Activated B cell treated with CpG ODN at 0.5 μM for 24 hours (primary cell): Measurements from ENCODE around the gene SRI. TPM values are rescaled to one million over a fixed set of nuclear protein-coding genes. Genes with fewer than 3 reads are reported as not detected.

ENCODE experiments used
- ATAC-seq: fragments of 200-7000 bp; cut with Tn5 transposase; one replicate; pipeline ENCODE4 v1.10.0; 2021; ENCODE audit warnings: low read depth, mild to moderate bottlenecking, moderate library complexity
- CTCF ChIA-PET: fragments of 350-600 bp; sonication (Branson Sonifier 250); formaldehyde crosslinking; loops from one replicate; lab custom pipeline; 2021; ENCODE audit warnings: antibody characterized with exemption; lab: Charles Lee
- POLR2A ChIA-PET: fragments of 350-600 bp; sonication (Branson Sonifier 250); formaldehyde crosslinking; loops from one replicate; lab custom pipeline; 2021; ENCODE audit warnings: antibody characterized with exemption; lab: Charles Lee
- DNase-seq: peaks from one replicate; pipeline ENCODE4 v3.0.0; 2022
- H3K27ac Mint-ChIP-seq: one replicate; pipeline ENCODE4 v1.8.0; 2020; ENCODE audit warnings: mixed read lengths
- H3K27me3 Mint-ChIP-seq: one replicate; pipeline ENCODE4 v1.8.0; 2021; ENCODE audit warnings: mixed read lengths
- H3K36me3 Mint-ChIP-seq: one replicate; pipeline ENCODE4 v1.8.0; 2021; ENCODE audit warnings: low read depth, mixed read lengths
- H3K4me1 Mint-ChIP-seq: one replicate; pipeline ENCODE4 v1.8.0; 2021; ENCODE audit warnings: mixed read lengths
- H3K4me3 Mint-ChIP-seq: one replicate; pipeline ENCODE4 v1.8.0; 2020; ENCODE audit warnings: mild to moderate bottlenecking, mixed read lengths
- H3K9me3 Mint-ChIP-seq: one replicate; pipeline ENCODE4 v1.8.0; 2020; ENCODE audit warnings: mixed read lengths
- CTCF ChIP-seq: fragments of 200-600 bp; IDR thresholded peaks from one replicate; pipeline ENCODE4 v1.8.0; 2022; ENCODE audit warnings: antibody characterized with exemption, mild to moderate bottlenecking
- intact Hi-C: fragments of 100-400 bp; cut with micrococcal nuclease; formaldehyde crosslinking; loops from one replicate; pipeline ENCODE4 v1.15.1; 2024
- total RNA-seq: library from RNA; stranded (reverse); gene quantifications from 2 replicates; pipeline ENCODE4 v1.2.3, GENCODE V29; 2022

The SRI gene
- total RNA-seq, 1 donor from 2014 or later, result 101 TPM

GRCh38 chr7:88254721-88255424 is 35.0 kb upstream of the SRI start:
- TF ChIP-seq CTCF, result no peak
- Mint-ChIP-seq H3K27me3 (peaks cover 10% of the 10 kb centered on the region), H3K4me3 (no peak overlapping the region), H3K4me1 (no peaks in the 10 kb centered on the region), H3K9me3 (peaks cover 15% of the 10 kb centered on the region), H3K36me3 (no peaks in the 10 kb centered on the region), H3K27ac (no peak overlapping the region)
- ATAC-seq (no peak), DNase-seq (no peak)
- POLR2A ChIA-PET, result no interaction called here
- intact Hi-C loops, result no loop called here
- CTCF ChIA-PET, result no interaction called here

GRCh38 chr7:88253640-88254039 is 33.8 kb upstream of the SRI start:
- no peak for TF ChIP-seq CTCF
- Mint-ChIP-seq H3K4me3 (no peak overlapping the region), H3K27me3 (peaks cover 12% of the 10 kb centered on the region), H3K36me3 (no peaks in the 10 kb centered on the region), H3K27ac (no peak overlapping the region), H3K4me1 (no peaks in the 10 kb centered on the region), H3K9me3 (peaks cover 15% of the 10 kb centered on the region)
- ChIA-PET CTCF (no interaction called here), POLR2A (no interaction called here)
- no peak for DNase-seq
- ATAC-seq, result no peak
- intact Hi-C loops, result no loop called here

- Mint-ChIP-seq H3K27ac (no peak overlapping the region), H3K27me3 (peaks cover 3% of the 10 kb centered on the region), H3K4me1 (no peaks in the 10 kb centered on the region), H3K9me3 (no peaks in the 10 kb centered on the region), H3K36me3 (no peaks in the 10 kb centered on the region), H3K4me3 (no peak overlapping the region)
- DNase-seq (no peak), ATAC-seq (no peak)
- TF ChIP-seq CTCF, result no peak
- ChIA-PET CTCF (interaction anchor here (1.7 kb wide), 1 partner anchor 114 kb away, joined by 5 read pairs; no protein-coding TSS in a partner anchor), POLR2A (no interaction called here)
- intact Hi-C loops, result loop anchor here (2.0 to 5.0 kb wide), 2 partner anchors 115 to 1378 kb away; no protein-coding TSS in a partner anchor
Measured at GRCh38 chr7:88244258-88244657, 24.4 kb upstream of the SRI start.

GRCh38 chr7:88243345-88243909 is 23.6 kb upstream of the SRI start:
- Mint-ChIP-seq H3K4me1 (no peaks in the 10 kb centered on the region), H3K9me3 (no peaks in the 10 kb centered on the region), H3K27me3 (peaks cover 2% of the 10 kb centered on the region), H3K4me3 (no peak overlapping the region), H3K36me3 (no peaks in the 10 kb centered on the region), H3K27ac (no peak overlapping the region)
- DNase-seq, result no peak
- intact Hi-C loops, result loop anchor here (5.0 kb wide), 1 partner anchor 1379 kb away; no protein-coding TSS in a partner anchor
- ChIA-PET CTCF (interaction anchor here (1.7 kb wide), 1 partner anchor 114 kb away, joined by 5 read pairs; no protein-coding TSS in a partner anchor), POLR2A (no interaction called here)
- ATAC-seq, result no peak
- TF ChIP-seq CTCF, result no peak

GRCh38 chr7:88239852-88240251 is 20.0 kb upstream of the SRI start:
- peaks cover 4% of the 10 kb centered on the region for H3K27me3 Mint-ChIP-seq
- H3K9me3 Mint-ChIP-seq, result no peaks in the 10 kb centered on the region
- TF ChIP-seq CTCF, result no peak
- ChIA-PET CTCF (no interaction called here), POLR2A (no interaction called here)
- no peak overlapping the region for H3K4me3 Mint-ChIP-seq
- no peak overlapping the region for H3K27ac Mint-ChIP-seq
- no peaks in the 10 kb centered on the region for H3K36me3 Mint-ChIP-seq
- intact Hi-C loops, result loop anchor here (5.0 kb wide), 1 partner anchor 1382 kb away; no protein-coding TSS in a partner anchor
- H3K4me1 Mint-ChIP-seq, result no peaks in the 10 kb centered on the region
- no peak for ATAC-seq
- DNase-seq, result no peak
